ENCODE results near the gene FXYD4.

DNA sequence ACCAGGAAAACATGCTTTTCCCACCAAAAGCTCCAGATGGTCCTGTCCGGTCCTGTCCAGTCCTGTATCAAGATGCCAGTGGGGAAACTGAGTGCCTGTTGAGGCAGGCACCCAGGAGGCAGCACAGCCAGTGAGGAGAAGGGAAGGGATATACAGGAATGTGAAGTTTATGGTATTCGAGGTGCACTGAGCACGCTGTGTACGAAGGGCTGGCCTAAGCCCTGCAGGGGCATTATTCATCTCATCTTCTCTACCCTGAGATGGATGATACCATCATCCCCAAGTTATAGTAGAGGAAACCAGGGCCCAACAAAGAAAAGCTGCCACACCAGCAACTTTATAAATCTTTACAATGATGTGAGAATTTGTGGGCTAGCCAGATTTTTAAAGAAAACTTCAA is 23.4 kb upstream of the FXYD4 start:
- no peak for TF ChIP-seq POLR2A (IDR thresholded peaks at IDR 0.05)
- TF ChIP-seq EP300 (IDR thresholded peaks at IDR 0.05), result no peak
- TF ChIP-seq CTCF (IDR thresholded peaks at IDR 0.05), result no peak
